GM18907 (cell line): ENCODE data around the gene PANK3.
"Not testable (repeated sequence)": the region's sequence is repeated elsewhere in the genome, so short reads cannot be mapped to it uniquely, and the experiment has no call there.

Experiments
- ATAC-seq: cut with Tn5 transposase; IDR thresholded peaks from one replicate; pipeline ENCODE4 v1.9.1; 2021; ENCODE audit warnings: mild to moderate bottlenecking, moderate library complexity; ENCODE audit not compliant: unreplicated experiment

The PANK3 gene

GRCh38 chr5:168596122-168596521 is 17.0 kb upstream of the PANK3 start:
- ATAC-seq, result not testable (repeated sequence)

DNA sequence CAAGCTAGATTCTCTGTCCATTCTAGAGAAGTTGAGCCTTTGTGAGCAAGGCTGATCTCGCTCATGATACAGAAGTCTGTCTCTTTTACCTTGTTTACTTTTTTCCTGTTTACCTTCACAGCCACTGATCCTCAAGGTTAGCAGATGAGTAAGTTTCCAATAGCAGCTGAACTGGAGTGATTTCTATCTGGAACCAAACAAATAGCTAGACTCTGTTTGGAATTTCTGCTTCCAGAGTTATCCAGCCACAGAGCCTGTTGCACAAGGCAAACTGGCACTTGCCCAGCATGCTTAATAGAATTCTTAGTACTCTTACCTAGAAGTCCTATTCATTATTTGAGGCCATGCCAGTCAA is 12.8 kb upstream of the PANK3 start:
- ATAC-seq, result no peak

GRCh38 chr5:168591302-168592013 is 12.3 kb upstream of the PANK3 start:
- no peak for ATAC-seq

GRCh38 chr5:168590666-168591065 is 11.5 kb upstream of the PANK3 start:
- ATAC-seq, result no peak

DNA sequence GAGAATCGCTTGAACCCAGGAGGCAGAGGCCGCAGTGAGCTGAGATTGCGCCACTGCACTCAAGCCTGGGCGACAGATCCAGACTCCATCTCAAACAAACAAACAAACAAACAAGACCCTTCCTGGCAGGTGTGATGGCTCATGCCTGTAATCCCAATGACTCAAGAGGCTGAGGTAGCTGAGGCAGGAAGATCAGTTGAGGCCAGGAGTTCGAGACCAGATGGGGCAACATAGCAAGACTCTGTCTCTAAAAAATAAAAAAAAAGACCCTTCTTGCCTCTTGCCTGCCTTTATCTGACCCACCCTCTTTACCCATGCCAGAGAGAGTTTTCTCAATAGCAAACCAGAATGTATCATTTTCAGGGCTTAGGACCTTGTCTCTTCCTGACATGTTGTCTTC is 8.8 kb upstream of the PANK3 start:
- no peak for ATAC-seq

- no peak for ATAC-seq
Measured at GRCh38 chr5:168585119-168585856, 6.1 kb upstream of the PANK3 start.

GRCh38 chr5:168583742-168584482 is 4.7 kb upstream of the PANK3 start:
- peak; percentile 41 for ATAC-seq

DNA sequence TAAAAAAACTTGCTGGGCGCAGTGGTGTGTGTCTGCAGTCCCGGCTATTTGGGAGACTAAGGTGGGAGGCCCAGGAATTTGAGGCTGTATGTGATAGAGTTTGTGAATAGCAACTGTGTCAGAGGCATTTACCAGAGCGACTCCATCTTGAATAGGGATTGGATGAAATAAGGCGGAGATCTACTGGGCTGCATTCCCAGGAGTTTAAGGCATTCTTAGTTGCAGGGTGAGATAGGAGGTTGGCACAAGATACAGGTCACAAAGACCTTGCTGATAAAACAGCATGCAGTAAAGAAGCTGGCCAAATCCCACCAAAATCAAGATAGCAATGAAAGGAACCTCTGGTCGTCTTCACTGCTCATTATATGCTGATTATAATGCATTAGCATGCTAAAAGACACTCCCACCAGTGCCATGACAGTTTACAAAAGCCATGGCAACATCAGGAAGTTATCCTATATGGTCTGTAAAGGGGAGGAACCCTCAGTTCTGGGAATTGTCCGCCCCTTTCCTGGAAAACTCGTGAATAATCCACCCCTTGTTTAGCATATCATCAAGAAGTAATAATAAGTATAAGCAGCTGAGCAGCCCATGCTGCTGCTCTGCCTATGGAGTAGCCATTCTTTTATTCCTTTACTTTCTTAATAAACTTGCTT is 1.8 kb upstream of the PANK3 start:
- ATAC-seq, result not testable (repeated sequence)

- ATAC-seq, result no peak
Measured at GRCh38 chr5:168580227-168580508, 1.0 kb upstream of the PANK3 start.

GRCh38 chr5:168579488-168580226 is 489 bp upstream of the PANK3 start:
- peak; percentile 96 for ATAC-seq

- no peak for ATAC-seq
Measured at GRCh38 chr5:168578006-168578405, 1.2 kb downstream of the PANK3 start.

GRCh38 chr5:168575391-168576372 is 3.5 kb downstream of the PANK3 start:
- no peak for ATAC-seq

DNA sequence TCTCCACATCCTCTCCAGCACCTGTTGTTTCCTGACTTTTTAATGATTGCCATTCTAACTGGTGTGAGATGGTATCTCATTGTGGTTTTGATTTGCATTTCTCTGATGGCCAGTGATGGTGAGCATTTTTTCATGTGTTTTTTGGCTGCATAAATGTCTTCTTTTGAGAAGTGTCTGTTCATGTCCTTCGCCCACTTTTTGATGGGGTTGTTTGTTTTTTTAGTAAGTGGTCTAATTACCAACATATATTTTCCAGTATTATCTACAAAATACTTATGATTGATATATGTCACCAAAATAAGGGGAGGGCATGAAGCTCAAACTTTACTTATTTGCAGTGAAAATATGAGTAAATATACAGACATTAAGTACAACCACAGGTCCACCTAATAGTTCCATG is 5.0 kb downstream of the PANK3 start:
- ATAC-seq, result not testable (repeated sequence)

DNA sequence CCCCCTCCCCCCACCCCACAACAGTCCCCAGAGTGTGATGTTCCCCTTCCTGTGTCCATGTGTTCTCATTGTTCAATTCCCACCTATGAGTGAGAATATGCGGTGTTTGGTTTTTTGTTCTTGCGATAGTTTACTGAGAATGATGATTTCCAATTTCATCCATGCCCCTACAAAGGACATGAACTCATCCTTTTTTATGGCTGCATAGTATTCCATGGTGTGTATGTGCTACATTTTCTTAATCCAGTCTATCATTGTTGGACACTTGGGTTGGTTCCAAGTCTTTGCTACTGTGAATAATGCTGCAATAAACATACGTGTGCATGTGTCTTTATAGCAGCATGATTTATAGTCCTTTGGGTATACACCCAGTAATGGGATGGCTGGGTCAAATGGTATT is 5.5 kb downstream of the PANK3 start:
- not testable (repeated sequence) for ATAC-seq

DNA sequence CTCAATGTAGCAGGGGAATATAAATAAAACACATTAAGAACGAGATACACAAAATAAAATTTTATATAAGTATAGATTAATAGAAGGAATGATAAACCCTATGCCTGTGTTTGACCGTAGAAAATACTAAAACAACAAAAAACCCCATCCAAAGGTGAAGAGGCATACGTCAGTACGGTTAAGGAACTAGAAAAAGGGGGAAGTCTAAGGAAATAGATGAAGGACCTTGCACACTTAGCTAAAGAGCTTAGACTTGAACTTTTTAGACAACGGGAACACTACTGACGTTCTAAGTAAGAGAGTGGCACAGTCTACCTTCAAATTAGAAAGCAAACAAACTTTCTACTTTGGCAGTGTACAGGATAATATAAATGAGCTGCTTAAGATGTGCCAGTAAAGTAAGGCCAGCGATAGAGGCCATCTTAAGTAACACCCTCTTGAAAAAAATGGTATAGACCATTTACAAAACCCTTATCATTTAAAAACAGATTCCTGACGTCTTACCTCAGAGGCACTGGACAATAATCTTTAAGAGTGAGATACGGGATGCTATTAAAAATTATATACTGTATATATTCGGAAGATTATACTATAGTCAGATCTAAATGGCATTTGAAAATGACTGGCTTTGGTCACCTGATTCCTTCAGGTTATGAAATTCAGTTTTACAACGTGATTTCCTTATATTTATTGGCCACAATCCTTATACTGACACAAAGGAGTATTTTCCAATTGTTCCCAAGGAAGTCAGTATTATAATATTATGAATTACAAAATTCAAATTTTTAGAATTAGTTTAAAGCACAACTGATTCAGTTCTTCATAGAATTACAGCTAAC is 8.5 kb downstream of the PANK3 start:
- ATAC-seq, result no peak

DNA sequence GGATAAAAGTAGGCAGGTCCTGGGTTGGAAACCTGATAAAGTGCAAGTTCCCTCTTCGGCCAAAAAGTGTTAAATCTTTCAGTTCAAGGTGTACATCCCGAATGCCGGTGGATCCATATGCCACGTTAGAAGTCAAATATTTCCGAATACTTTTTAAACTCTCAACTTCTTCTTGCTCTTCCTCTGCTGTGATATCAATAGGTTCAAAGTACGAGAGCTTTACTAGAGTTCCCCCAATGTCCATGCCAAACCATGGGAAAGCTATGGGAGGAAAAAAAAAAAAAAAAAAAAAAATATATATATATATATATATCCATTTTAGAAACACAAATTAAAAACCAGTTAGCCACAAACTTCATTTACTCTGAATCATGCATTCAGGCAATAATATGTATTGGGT is 10.4 kb downstream of the PANK3 start:
- ATAC-seq, result no peak

DNA sequence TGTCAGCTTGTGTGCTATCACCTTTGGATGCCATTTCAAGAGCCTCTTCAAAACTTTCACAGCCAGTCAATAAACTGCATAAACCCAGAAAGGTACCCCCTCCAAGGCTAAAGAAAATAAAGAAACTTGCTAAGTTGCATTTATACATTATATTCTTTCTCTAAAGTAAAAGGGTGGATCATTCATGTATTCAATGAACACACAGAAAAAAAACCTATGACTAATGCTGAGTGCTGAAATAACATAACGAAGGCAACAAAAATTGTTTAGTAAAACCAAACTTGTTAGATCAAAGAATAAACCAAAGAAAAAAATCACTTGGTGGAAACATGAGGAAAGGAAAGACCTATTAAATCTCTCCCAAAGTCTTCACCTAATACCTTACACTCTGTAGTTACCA is 15.2 kb downstream of the PANK3 start:
- no peak for ATAC-seq

GRCh38 chr5:168562279-168562678 is 16.9 kb downstream of the PANK3 start:
- ATAC-seq, result no peak

DNA sequence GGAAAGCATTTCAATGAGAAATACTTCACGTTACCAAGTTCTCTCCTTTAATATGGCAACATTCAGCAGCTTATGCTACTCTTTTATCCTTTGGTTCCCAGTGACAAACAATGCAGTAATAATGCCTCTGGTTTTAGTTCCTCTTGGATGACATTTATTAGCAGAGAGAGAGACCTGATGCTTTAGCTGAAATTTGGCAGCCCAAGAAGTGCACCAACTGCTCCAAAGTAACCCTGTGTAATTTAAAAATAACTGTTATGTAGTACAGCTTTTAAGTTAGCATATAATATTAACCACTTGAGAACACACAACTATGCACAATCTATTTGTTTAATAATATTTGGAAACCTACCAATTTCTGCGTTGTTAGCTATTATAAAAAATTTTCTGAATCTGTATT is 21.8 kb downstream of the PANK3 start:
- no peak for ATAC-seq
